Endothelial cell of umbilical vein (primary cell): ENCODE data around the gene C14orf93. TPM values are rescaled to one million over a fixed set of nuclear protein-coding genes. Genes with fewer than 3 reads are reported as not detected.

Experiments
- BruUV-seq: library from RNA; stranded (reverse); fragments of 400-500 nt; replicated peaks from 2 replicates; lab custom pipeline; 2021; lab: Mats Ljungman, UMichigan
- CTCF ChIA-PET: fragments of 300-600, 350-600 bp; sonication (Branson Sonifier 250); formaldehyde crosslinking; loops from one replicate; lab custom pipeline; 2021; ENCODE audit warnings: antibody characterized with exemption, inconsistent platforms; lab: Charles Lee
- POLR2A ChIA-PET: fragments of 300-600, 350-600 bp; sonication (Branson Sonifier 250); formaldehyde crosslinking; loops from one replicate; lab custom pipeline; 2021; ENCODE audit warnings: antibody characterized with exemption, inconsistent platforms; lab: Charles Lee
- DNase-seq: peaks from one replicate; pipeline ENCODE4 v3.0.0-alpha.2; 2011; ENCODE audit warnings: low read depth, low spot score
- FAIRE-seq: peaks from 2 replicates; lab custom pipeline; 2011; peaks lifted over from hg19 to GRCh38; lab: Jason Lieb, UNC
- H2AFZ ChIP-seq: 2 replicates; pipeline ENCODE4 v1.6.0; 2012; ENCODE audit warnings: low read depth, low read length, control low read depth, inconsistent platforms
- H3K27ac ChIP-seq: 2 replicates; pipeline ENCODE4 v1.5.1; 2011; ENCODE audit warnings: low read depth, mild to moderate bottlenecking, control low read depth, low read length, moderate library complexity; ENCODE audit not compliant: insufficient read depth
- H3K27me3 ChIP-seq, 2 experiments: 2 replicates each; pipeline versions ENCODE4 v1.6.0 to v1.6.1; 2011; ENCODE audit warnings: low read length in 2 of 2, mixed read lengths in 1 of 2; ENCODE audit not compliant: control insufficient read depth in 2 of 2, insufficient read depth in 2 of 2
- H3K36me3 ChIP-seq, 2 experiments: 2 replicates in 1 of 2; 3 replicates in 1 of 2; pipeline ENCODE4 v1.5.1; 2011; ENCODE audit warnings: low read length in 2 of 2, mild to moderate bottlenecking in 1 of 2, moderate library complexity in 1 of 2; ENCODE audit not compliant: control insufficient read depth in 2 of 2, insufficient read depth in 2 of 2; ENCODE audit errors: extremely low read depth in 1 of 2
- H3K4me1 ChIP-seq: 3 replicates; pipeline ENCODE4 v1.5.1; 2011; ENCODE audit warnings: mild to moderate bottlenecking, low read length; ENCODE audit not compliant: control insufficient read depth, insufficient read depth; ENCODE audit errors: extremely low read depth
- H3K4me2 ChIP-seq: 2 replicates; pipeline ENCODE4 v1.6.1; 2011; ENCODE audit warnings: low read length, control low read depth, mixed read lengths; ENCODE audit not compliant: insufficient read depth
- H3K4me3 ChIP-seq, 3 experiments: fragments of 200-600 bp in 1 of 3; sonication (generic), shearing (Covaris generic) in 1 of 3; replicated peaks in 1 of 3; 2 replicates each; pipeline ENCODE4 v1.5.1; 2011 to 2016; ENCODE audit warnings: control low read depth in 3 of 3, low read length in 3 of 3, mild to moderate bottlenecking in 2 of 3, inconsistent platforms in 1 of 3, low read depth in 1 of 3, moderate library complexity in 1 of 3; ENCODE audit not compliant: insufficient read depth in 1 of 3
- H3K79me2 ChIP-seq: 2 replicates; pipeline ENCODE4 v1.6.0; 2012; ENCODE audit warnings: low read length, inconsistent platforms; ENCODE audit not compliant: control insufficient read depth, insufficient read depth
- H3K9ac ChIP-seq: replicated peaks from 2 replicates; pipeline ENCODE3; 2011; ENCODE audit warnings: low read length, control low read depth; ENCODE audit not compliant: insufficient read depth; ENCODE audit errors: extremely low read depth
- H3K9me1 ChIP-seq: replicated peaks from 3 replicates; pipeline ENCODE4 v1.6.0; 2011; ENCODE audit warnings: mild to moderate bottlenecking, low read length; ENCODE audit not compliant: control insufficient read depth, insufficient read depth; ENCODE audit errors: extremely low read depth
- H3K9me3 ChIP-seq: replicated peaks from 2 replicates; pipeline ENCODE4 v1.5.1; 2012; ENCODE audit warnings: low read length, inconsistent platforms; ENCODE audit not compliant: control insufficient read depth, insufficient read depth
- H4K20me1 ChIP-seq: replicated peaks from 2 replicates; pipeline ENCODE3; 2011; ENCODE audit warnings: mild to moderate bottlenecking, low read length; ENCODE audit not compliant: control insufficient read depth, insufficient read depth; ENCODE audit errors: extremely low read depth
- CTCF ChIP-seq, 2 donors: IDR thresholded peaks; 1 replicate in 1 of 2; 2 replicates in 1 of 2; pipeline ENCODE4 v1.5.1; 2011; ENCODE audit warnings: low read length in 2 of 2, mild to moderate bottlenecking in 2 of 2, moderate library complexity in 2 of 2, control low read depth in 1 of 2, inconsistent platforms in 1 of 2, low read depth in 1 of 2; ENCODE audit not compliant: insufficient read depth in 1 of 2; ENCODE audit errors: extremely low read depth in 1 of 2
- EZH2 ChIP-seq: IDR thresholded peaks from 2 replicates; pipeline ENCODE4 v1.6.1; 2012; ENCODE audit warnings: borderline replicate concordance, low read depth, mild to moderate bottlenecking, moderate library complexity, low read length, inconsistent platforms; ENCODE audit not compliant: severe bottlenecking
- FOS ChIP-seq: IDR thresholded peaks from 2 replicates; pipeline ENCODE4 v1.6.1; 2011; ENCODE audit warnings: mild to moderate bottlenecking, low read length, moderate library complexity, borderline replicate concordance; ENCODE audit not compliant: insufficient read depth
- GATA2 ChIP-seq: IDR thresholded peaks from 2 replicates; pipeline ENCODE4 v1.7.0; 2011; ENCODE audit warnings: low read depth, mild to moderate bottlenecking, moderate library complexity, mixed read lengths, low read length; ENCODE audit not compliant: insufficient read length, insufficient read depth
- JUN ChIP-seq: IDR thresholded peaks from 2 replicates; pipeline ENCODE4 v1.6.1; 2011; ENCODE audit warnings: borderline replicate concordance, low read depth; ENCODE audit not compliant: insufficient read length, insufficient read depth
- MYC ChIP-seq: IDR thresholded peaks from one replicate; pipeline ENCODE4 v1.6.1; 2011; ENCODE audit warnings: mild to moderate bottlenecking, low read depth, low read length
- POLR2A ChIP-seq: IDR thresholded peaks from 2 replicates; pipeline ENCODE4 v1.6.1; 2012; ENCODE audit warnings: low read depth, mild to moderate bottlenecking, control low read depth, low read length
- POLR2AphosphoS5 ChIP-seq: IDR thresholded peaks from 2 replicates; pipeline ENCODE4 v1.6.1; 2012; ENCODE audit warnings: low read depth, mild to moderate bottlenecking, control low read depth, low read length, moderate library complexity; ENCODE audit not compliant: insufficient read depth
- dilution Hi-C: fragments of 300-500 bp; cut with MboI; formaldehyde crosslinking; loops from one replicate; pipeline ENCODE4 v1.15.0; 2019; ENCODE audit warnings: low sequenced_read_pairs; ENCODE audit not compliant: extremely low pct_ligation_motif_present
- intact Hi-C: fragments of 100-400 bp; cut with micrococcal nuclease; formaldehyde crosslinking; loops from one replicate; pipeline ENCODE4 v1.10.0; 2022
- polyA plus RNA-seq, 4 experiments: library from polyadenylated mRNA; depleted of rRNA in 3 of 4; stranded (reverse) in 3 of 4; unstranded in 1 of 4; fragments of >200 nt; gene quantifications; 2 replicates each; pipeline versions ENCODE4 v1.2.1 to v1.2.3, GENCODE V29; 2011 to 2012; ENCODE audit warnings: missing spikeins in 1 of 4
- total RNA-seq: library from RNA; stranded (reverse); gene quantifications from 2 replicates; pipeline ENCODE4 v1.2.3, GENCODE V29; 2021
- TF ChIP-seq, protein P1 (sequence below): IDR thresholded peaks from 2 replicates; pipeline ENCODE4 v1.6.1; 2011; ENCODE audit not compliant: insufficient read depth, insufficient read length

C14orf93 gene
- total and polyA plus RNA-seq, 2 donors (not counting 3 experiments of a cell fraction or from before 2014, with no cell fraction given) = 7.1 to 9.2 TPM

DNA sequence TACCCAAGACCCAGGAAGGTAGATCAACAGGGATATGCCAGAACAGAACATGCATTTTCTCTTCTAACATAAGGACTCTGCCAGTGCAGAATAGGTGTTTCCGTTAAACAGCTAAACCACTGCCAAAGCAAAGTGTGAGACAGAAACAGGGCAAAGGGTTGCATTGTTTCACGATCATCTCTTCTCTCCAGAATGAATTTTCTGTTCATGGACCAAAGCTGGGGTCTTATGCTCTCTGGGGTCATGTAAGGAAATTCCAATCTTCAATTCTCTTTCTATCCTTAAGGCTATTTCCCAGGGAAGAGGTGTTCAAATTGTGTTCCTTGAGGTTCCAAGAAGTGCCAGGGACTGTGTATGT, 13.8 kb upstream of the C14orf93 start:
- no TSS peak for BruUV-seq
- POLR2A ChIA-PET = interaction anchor here (1.1 kb wide), 1 partner anchor 17 kb away, joined by 3 read pairs; no protein-coding TSS in a partner anchor

More for the DNA sequence above, 13.8 kb upstream of the C14orf93 start:
- Histone ChIP-seq H2AFZ (no peak overlapping the region), H3K4me1 (peaks cover under 1% of the 10 kb centered on the region), H3K79me2 (peaks cover 4% of the 10 kb centered on the region), H3K36me3 (peaks cover 6% of the 10 kb centered on the region in 2 experiments), H3K27ac (no peak overlapping the region), H3K4me3 (no peak overlapping the region), H3K9me1 (no peaks in the 10 kb centered on the region), H3K9ac (no peak overlapping the region), H3K9me3 (no peaks in the 10 kb centered on the region), H4K20me1 (no peaks in the 10 kb centered on the region), H3K4me2 (no peak overlapping the region), H3K27me3 (no peaks in the 10 kb centered on the region)
- dilution Hi-C loops (no loop called here), intact Hi-C loops (no loop called here)
- TF ChIP-seq GATA2 = no peak
- no peak for TF ChIP-seq CTCF (IDR thresholded peaks at IDR 0.05; ENCODE audit: extremely low read depth in 1 of 2, insufficient read depth in 1 of 2, low read depth in 1 of 2, low read length in 2 of 2)
- TF ChIP-seq POLR2AphosphoS5 = no peak
- no peak for TF ChIP-seq MYC
- TF ChIP-seq EZH2 = no peak
- TF ChIP-seq JUN = no peak
- TF ChIP-seq FOS = no peak
- TF ChIP-seq, protein P1, sequence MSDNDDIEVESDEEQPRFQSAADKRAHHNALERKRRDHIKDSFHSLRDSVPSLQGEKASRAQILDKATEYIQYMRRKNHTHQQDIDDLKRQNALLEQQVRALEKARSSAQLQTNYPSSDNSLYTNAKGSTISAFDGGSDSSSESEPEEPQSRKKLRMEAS = no peak
- TF ChIP-seq POLR2A = no peak
- FAIRE-seq = no peak
- no peak for DNase-seq
- CTCF ChIA-PET = interaction anchor here (0.6 to 5.0 kb wide), 7 partner anchors 9 to 45 kb away, joined by 3 to 32 read pairs (median 5); partner anchors contain the start of gene CDH24
